Neural progenitor cell (in vitro differentiated cells): Measurements from ENCODE around the gene RBM14. TPM values are rescaled to one million over a fixed set of nuclear protein-coding genes. Genes with fewer than 3 reads are reported as not detected.

Experiments
- DNase-seq: peaks from one replicate; pipeline ENCODE4 v3.0.0-alpha.2; 2016; ENCODE audit warnings: low spot score
- H2AFZ ChIP-seq: fragments of 200-600 bp; sonication (generic); replicated peaks from 2 replicates; pipeline ENCODE4 v1.6.1; 2016; ENCODE audit warnings: antibody characterized with exemption
- H3F3A ChIP-seq: fragments of 200-600 bp; sonication (generic); 2 replicates; pipeline ENCODE4 v1.6.1; 2016; ENCODE audit warnings: antibody characterized with exemption, low read depth
- H3K27ac ChIP-seq: fragments of 200-600 bp; sonication (generic); 2 replicates; pipeline ENCODE4 v1.5.1; 2016; ENCODE audit warnings: mild to moderate bottlenecking
- H3K27me3 ChIP-seq: fragments of 200-600 bp; sonication (generic); 2 replicates; pipeline ENCODE4 v1.6.1; 2016; ENCODE audit warnings: mild to moderate bottlenecking, moderate library complexity
- H3K36me3 ChIP-seq: fragments of 200-600 bp; sonication (generic); 2 replicates; pipeline ENCODE4 v1.5.1; 2016
- H3K4me1 ChIP-seq: fragments of 200-600 bp; sonication (generic); 2 replicates; pipeline ENCODE4 v1.6.1; 2016; ENCODE audit warnings: mixed run types
- H3K4me2 ChIP-seq: fragments of 200-600 bp; sonication (generic); 2 replicates; pipeline ENCODE4 v1.6.1; 2016
- H3K4me3 ChIP-seq: fragments of 200-600 bp; sonication (generic); 2 replicates; pipeline ENCODE4 v1.5.1; 2016
- H3K79me2 ChIP-seq: fragments of 200-600 bp; sonication (generic); 2 replicates; pipeline ENCODE4 v1.6.1; 2016; ENCODE audit warnings: low read depth
- H3K9ac ChIP-seq: fragments of 200-600 bp; sonication (generic); 2 replicates; pipeline ENCODE4 v1.6.1; 2016
- H3K9me3 ChIP-seq: fragments of 200-600 bp; sonication (generic); 2 replicates; pipeline ENCODE4 v1.5.1; 2016; ENCODE audit warnings: low read depth
- H4K20me1 ChIP-seq: fragments of 200-600 bp; sonication (generic); 2 replicates; pipeline ENCODE4 v1.6.1; 2016; ENCODE audit warnings: low read depth
- H3K27ac Mint-ChIP-seq: 3 replicates; pipeline ENCODE4 v1.8.0; 2021; ENCODE audit warnings: mixed read lengths
- H3K27me3 Mint-ChIP-seq: 2 replicates; pipeline ENCODE4 v1.8.0; 2022; ENCODE audit warnings: low read depth, mild to moderate bottlenecking, inconsistent platforms, moderate library complexity, mixed read lengths; ENCODE audit not compliant: insufficient read depth
- H3K36me3 Mint-ChIP-seq: 3 replicates; pipeline ENCODE4 v1.8.0; 2021; ENCODE audit warnings: mixed read lengths
- H3K4me1 Mint-ChIP-seq: 3 replicates; pipeline ENCODE4 v1.8.0; 2021; ENCODE audit warnings: mixed read lengths
- H3K4me3 Mint-ChIP-seq: 3 replicates; pipeline ENCODE4 v1.8.0; 2021; ENCODE audit warnings: mild to moderate bottlenecking, moderate library complexity, mixed read lengths
- H3K9me3 Mint-ChIP-seq: 3 replicates; pipeline ENCODE4 v1.8.0; 2020; ENCODE audit warnings: mixed read lengths
- EZH2 ChIP-seq: fragments of 200-600 bp; sonication (generic); IDR thresholded peaks from 2 replicates; pipeline ENCODE4 v1.6.1; 2017; ENCODE audit warnings: antibody characterized with exemption, mild to moderate bottlenecking, moderate library complexity
- EZH2phosphoT487 ChIP-seq: fragments of 200-600 bp; sonication (generic); IDR thresholded peaks from 2 replicates; pipeline ENCODE4 v1.6.1; 2017; ENCODE audit warnings: antibody characterized with exemption
- total RNA-seq: library from RNA; depleted of rRNA; stranded (reverse); fragments of >200 nt; gene quantifications from 2 replicates; pipeline ENCODE4 v1.2.3, GENCODE V29; 2015; ENCODE audit warnings: low replicate concordance
- TF ChIP-seq, protein P1 (sequence below): fragments of 200-600 bp; sonication (generic); IDR thresholded peaks from 2 replicates; pipeline ENCODE4 v1.5.1; 2017; ENCODE audit warnings: antibody characterized with exemption, mild to moderate bottlenecking

Gene RBM14
- total RNA-seq, 1 donor from 2014 or later: 38.2 TPM

DNA sequence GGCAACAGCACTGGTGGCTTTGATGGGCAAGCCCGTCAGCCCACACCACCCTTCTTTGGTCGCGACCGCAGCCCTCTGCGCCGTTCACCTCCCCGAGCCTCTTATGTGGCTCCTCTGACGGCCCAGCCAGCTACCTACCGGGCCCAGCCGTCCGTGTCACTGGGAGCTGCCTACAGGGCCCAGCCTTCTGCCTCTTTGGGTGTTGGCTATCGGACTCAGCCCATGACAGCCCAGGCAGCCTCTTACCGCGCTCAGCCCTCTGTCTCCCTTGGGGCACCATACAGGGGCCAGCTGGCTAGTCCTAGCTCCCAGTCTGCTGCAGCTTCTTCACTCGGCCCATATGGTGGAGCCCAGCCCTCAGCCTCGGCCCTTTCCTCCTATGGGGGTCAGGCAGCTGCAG, 8.0 kb downstream of the RBM14 start:
- Mint-ChIP-seq H3K27me3 (peaks cover 4% of the 10 kb centered on the region), H3K9me3 (no peaks in the 10 kb centered on the region), H3K4me1 (peaks cover 15% of the 10 kb centered on the region)

DNA sequence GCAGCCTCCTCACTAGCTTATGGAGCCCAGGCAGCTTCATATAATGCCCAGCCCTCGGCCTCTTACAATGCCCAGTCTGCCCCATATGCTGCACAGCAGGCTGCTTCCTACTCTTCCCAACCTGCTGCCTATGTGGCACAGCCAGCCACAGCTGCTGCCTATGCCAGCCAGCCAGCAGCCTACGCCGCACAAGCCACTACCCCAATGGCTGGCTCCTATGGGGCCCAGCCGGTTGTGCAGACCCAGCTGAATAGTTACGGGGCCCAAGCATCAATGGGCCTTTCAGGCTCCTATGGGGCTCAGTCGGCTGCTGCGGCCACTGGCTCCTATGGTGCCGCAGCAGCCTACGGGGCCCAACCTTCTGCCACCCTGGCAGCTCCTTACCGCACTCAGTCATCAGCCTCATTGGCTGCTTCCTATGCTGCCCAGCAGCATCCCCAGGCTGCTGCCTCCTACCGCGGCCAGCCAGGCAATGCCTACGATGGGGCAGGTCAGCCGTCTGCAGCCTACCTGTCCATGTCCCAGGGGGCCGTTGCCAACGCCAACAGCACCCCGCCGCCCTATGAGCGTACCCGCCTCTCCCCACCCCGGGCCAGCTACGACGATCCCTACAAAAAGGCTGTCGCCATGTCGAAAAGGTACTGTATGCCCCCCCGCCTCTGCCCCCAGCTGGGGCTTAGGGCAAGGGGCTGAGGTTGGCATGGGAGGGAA, 8.8 kb downstream of the RBM14 start:
- H3K27ac Mint-ChIP-seq: no peak overlapping the region

More for the DNA sequence above, 8.0 kb downstream of the RBM14 start:
- no peak overlapping the region for H3K4me3 ChIP-seq
- peaks cover 21% of the 10 kb centered on the region for H3K4me1 ChIP-seq
- H3K36me3 Mint-ChIP-seq: peaks cover 41% of the 10 kb centered on the region
- peaks cover 10% of the 10 kb centered on the region for H3K36me3 ChIP-seq
- no peak overlapping the region for H2AFZ ChIP-seq
- no peak overlapping the region for H3K4me3 Mint-ChIP-seq
- H3K27me3 ChIP-seq: no peaks in the 10 kb centered on the region
- peaks cover 100% of the 10 kb centered on the region for H4K20me1 ChIP-seq
- no peak for DNase-seq
- TF ChIP-seq, protein P1, sequence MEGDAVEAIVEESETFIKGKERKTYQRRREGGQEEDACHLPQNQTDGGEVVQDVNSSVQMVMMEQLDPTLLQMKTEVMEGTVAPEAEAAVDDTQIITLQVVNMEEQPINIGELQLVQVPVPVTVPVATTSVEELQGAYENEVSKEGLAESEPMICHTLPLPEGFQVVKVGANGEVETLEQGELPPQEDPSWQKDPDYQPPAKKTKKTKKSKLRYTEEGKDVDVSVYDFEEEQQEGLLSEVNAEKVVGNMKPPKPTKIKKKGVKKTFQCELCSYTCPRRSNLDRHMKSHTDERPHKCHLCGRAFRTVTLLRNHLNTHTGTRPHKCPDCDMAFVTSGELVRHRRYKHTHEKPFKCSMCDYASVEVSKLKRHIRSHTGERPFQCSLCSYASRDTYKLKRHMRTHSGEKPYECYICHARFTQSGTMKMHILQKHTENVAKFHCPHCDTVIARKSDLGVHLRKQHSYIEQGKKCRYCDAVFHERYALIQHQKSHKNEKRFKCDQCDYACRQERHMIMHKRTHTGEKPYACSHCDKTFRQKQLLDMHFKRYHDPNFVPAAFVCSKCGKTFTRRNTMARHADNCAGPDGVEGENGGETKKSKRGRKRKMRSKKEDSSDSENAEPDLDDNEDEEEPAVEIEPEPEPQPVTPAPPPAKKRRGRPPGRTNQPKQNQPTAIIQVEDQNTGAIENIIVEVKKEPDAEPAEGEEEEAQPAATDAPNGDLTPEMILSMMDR: no peak
- TF ChIP-seq EZH2: no peak
- TF ChIP-seq EZH2phosphoT487: no peak
- H3K9ac ChIP-seq: no peak overlapping the region
- H3K27ac ChIP-seq: no peak overlapping the region
- no peaks in the 10 kb centered on the region for H3K9me3 ChIP-seq
- peaks cover 32% of the 10 kb centered on the region for H3F3A ChIP-seq
- no peak overlapping the region for H3K27ac Mint-ChIP-seq
- no peak overlapping the region for H3K4me2 ChIP-seq
- H3K79me2 ChIP-seq: peaks cover 100% of the 10 kb centered on the region

DNA sequence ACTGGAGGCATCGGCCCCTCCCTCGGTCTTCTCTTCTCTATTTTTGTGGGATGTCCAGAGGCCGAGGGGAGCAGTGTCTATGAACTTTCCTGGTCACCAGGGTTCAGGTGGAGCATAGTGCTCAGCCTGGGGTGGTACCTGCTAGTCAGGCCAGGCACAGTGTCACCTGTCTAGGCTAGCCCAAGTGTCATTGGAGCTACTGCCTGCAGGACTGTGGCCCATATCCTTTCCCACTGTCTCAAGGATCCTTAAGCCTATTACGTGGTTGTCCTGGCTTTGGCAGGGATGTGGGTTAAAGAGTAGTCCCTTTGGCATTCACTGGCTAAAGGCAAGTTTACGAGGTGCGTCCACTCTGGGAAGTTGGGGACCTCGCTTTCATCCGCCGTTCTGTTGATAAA, 9.3 kb downstream of the RBM14 start:
- no peak overlapping the region for H3K4me3 Mint-ChIP-seq
- Histone ChIP-seq H4K20me1 (peaks cover 94% of the 10 kb centered on the region), H3K79me2 (peaks cover 100% of the 10 kb centered on the region), H3K4me2 (no peak overlapping the region), H3F3A (peaks cover 26% of the 10 kb centered on the region), H3K27me3 (no peaks in the 10 kb centered on the region), H3K4me1 (peaks cover 10% of the 10 kb centered on the region), H2AFZ (no peak overlapping the region), H3K4me3 (no peak overlapping the region), H3K27ac (no peak overlapping the region), H3K9ac (no peak overlapping the region), H3K36me3 (peaks cover 15% of the 10 kb centered on the region), H3K9me3 (no peaks in the 10 kb centered on the region)
- H3K27ac Mint-ChIP-seq: no peak overlapping the region
- H3K27me3 Mint-ChIP-seq: peaks cover 4% of the 10 kb centered on the region
- H3K9me3 Mint-ChIP-seq: no peaks in the 10 kb centered on the region
- TF ChIP-seq EZH2 (no peak), EZH2phosphoT487 (no peak)
- TF ChIP-seq, protein P1: no peak
- peaks cover 11% of the 10 kb centered on the region for H3K4me1 Mint-ChIP-seq
- peaks cover 46% of the 10 kb centered on the region for H3K36me3 Mint-ChIP-seq
- no peak for DNase-seq

More for the DNA sequence above, 8.8 kb downstream of the RBM14 start:
- H3K36me3 ChIP-seq: peaks cover 13% of the 10 kb centered on the region
- Mint-ChIP-seq H3K36me3 (peaks cover 43% of the 10 kb centered on the region), H3K9me3 (no peaks in the 10 kb centered on the region), H3K4me3 (no peak overlapping the region), H3K27me3 (peaks cover 4% of the 10 kb centered on the region), H3K4me1 (peaks cover 11% of the 10 kb centered on the region)
- no peak overlapping the region for H3K4me2 ChIP-seq
- peaks cover 95% of the 10 kb centered on the region for H4K20me1 ChIP-seq
- H2AFZ ChIP-seq: no peak overlapping the region
- TF ChIP-seq, protein P1: no peak
- DNase-seq: no peak
- no peak overlapping the region for H3K4me3 ChIP-seq
- H3K27ac ChIP-seq: no peak overlapping the region
- peaks cover 16% of the 10 kb centered on the region for H3K4me1 ChIP-seq
- H3K9me3 ChIP-seq: no peaks in the 10 kb centered on the region
- no peaks in the 10 kb centered on the region for H3K27me3 ChIP-seq
- H3F3A ChIP-seq: peaks cover 32% of the 10 kb centered on the region
- no peak overlapping the region for H3K9ac ChIP-seq
- H3K79me2 ChIP-seq: peaks cover 100% of the 10 kb centered on the region
